GM18505 (cell line): ENCODE data around the gene KLF8.

ENCODE experiments used
- ATAC-seq: cut with Tn5 transposase; IDR thresholded peaks from one replicate; pipeline ENCODE4 v1.9.1; 2021; ENCODE audit not compliant: unreplicated experiment
- POLR2A ChIP-seq: IDR thresholded peaks from 4 replicates; pipeline ENCODE4 v1.6.1; 2011; ENCODE audit warnings: borderline replicate concordance; ENCODE audit not compliant: insufficient read depth, insufficient read length; ENCODE audit errors: extremely low read depth

KLF8 gene

GRCh38 chrX:56253832-56254703 is 21.9 kb downstream of the KLF8 start:
- no peak for TF ChIP-seq POLR2A
- ATAC-seq: no peak

- ATAC-seq: peak; percentile 93
- TF ChIP-seq POLR2A: no peak
Observed at GRCh38 chrX:56268888-56269287, 36.7 kb downstream of the KLF8 start.

GRCh38 chrX:56278692-56279091 is 46.5 kb downstream of the KLF8 start:
- no peak for TF ChIP-seq POLR2A
- no peak for ATAC-seq

- ATAC-seq: no peak
- no peak for TF ChIP-seq POLR2A
Observed at GRCh38 chrX:56279863-56280262, 47.7 kb downstream of the KLF8 start.

GRCh38 chrX:56281789-56282188 is 49.6 kb downstream of the KLF8 start:
- no peak for TF ChIP-seq POLR2A
- ATAC-seq: no peak

- no peak for TF ChIP-seq POLR2A
- ATAC-seq: no peak
Observed at GRCh38 chrX:56284269-56284668, 52.1 kb downstream of the KLF8 start.

- no peak for TF ChIP-seq POLR2A
- ATAC-seq: no peak
Observed at GRCh38 chrX:56288608-56289007, 56.5 kb downstream of the KLF8 start.

- ATAC-seq: no peak
- no peak for TF ChIP-seq POLR2A
Observed at GRCh38 chrX:56289449-56289848, 57.3 kb downstream of the KLF8 start.

- TF ChIP-seq POLR2A: no peak
- ATAC-seq: no peak
Observed at GRCh38 chrX:56308726-56309125, 76.6 kb downstream of the KLF8 start.

- no peak for ATAC-seq
Observed at GRCh38 chrX:56309881-56310280, 77.7 kb downstream of the KLF8 start.

GRCh38 chrX:56310581-56310980 is 78.4 kb downstream of the KLF8 start:
- no peak for TF ChIP-seq POLR2A
- no peak for ATAC-seq

More at GRCh38 chrX:56309881-56310280, 77.7 kb downstream of the KLF8 start:
- no peak for TF ChIP-seq POLR2A

- no peak for ATAC-seq
- TF ChIP-seq POLR2A: no peak
Observed at GRCh38 chrX:56313308-56313707, 81.2 kb downstream of the KLF8 start.

GRCh38 chrX:56314334-56314733 is 82.2 kb downstream of the KLF8 start:
- no peak for TF ChIP-seq POLR2A
- ATAC-seq: no peak

GRCh38 chrX:56318076-56318475 is 85.9 kb downstream of the KLF8 start:
- ATAC-seq: no peak
- no peak for TF ChIP-seq POLR2A
